Stimulated activated CD4-positive, alpha-beta T cell treated with anti-CD3 and anti-CD28 coated beads, Interleukin-1b, Interleukin-23, amount 100 ng/mL, for 24 hours (primary cell): ENCODE data around the gene YPEL2.

Experiments
- DNase-seq, 4 experiments: peaks; one replicate each; pipeline ENCODE4 v3.0.0-alpha.2; 2020; ENCODE audit warnings: low read depth in 4 of 4, low spot score in 1 of 4

YPEL2 gene

DNA sequence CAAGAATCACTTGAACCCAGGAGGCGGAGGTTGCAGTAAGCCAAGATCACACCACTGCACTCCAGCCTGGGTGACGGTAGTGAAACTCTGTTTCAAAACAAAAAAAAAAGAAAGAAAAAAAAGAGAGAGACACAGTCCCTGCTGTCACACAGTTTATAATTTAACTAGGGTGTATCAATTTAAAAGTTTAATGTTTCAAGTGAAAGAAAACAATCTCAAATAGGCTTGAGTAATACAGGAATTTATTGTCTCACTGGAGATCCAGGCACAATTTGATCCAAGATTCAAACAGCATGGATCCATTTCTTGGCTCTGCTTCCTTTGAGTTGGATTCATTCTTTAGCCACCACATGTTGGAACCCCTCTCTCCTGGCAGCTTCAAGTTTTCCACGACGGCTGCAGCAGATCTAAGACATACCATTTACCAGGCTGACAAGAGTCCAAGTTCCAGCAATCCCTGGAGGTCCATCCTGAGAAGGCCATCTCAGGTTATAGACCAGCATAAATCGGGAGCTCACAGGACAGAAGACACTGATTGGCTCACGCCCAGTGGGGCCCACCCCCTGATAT, 97.5 kb downstream of the YPEL2 start:
- DNase-seq = no peak

DNA sequence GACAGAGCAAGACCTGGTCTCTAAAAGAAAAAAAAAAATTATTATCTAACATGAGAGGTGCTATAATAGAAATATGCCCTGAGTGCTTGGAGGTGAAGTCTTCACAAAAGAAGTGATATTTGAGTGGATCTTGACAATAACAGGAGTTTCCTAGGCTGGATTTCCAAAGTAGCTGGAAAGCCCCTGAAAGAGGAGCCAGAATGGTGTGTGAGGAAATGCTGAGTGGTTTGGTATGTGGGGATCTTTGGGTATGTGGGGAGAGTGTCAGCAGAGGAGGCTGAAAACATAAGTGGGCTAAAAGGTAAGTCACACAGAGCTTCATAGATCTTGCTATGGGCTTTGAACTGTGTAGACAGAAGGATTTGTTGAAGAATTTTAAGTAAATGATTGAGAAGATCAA, 100.1 kb downstream of the YPEL2 start:
- no peak for DNase-seq

DNA sequence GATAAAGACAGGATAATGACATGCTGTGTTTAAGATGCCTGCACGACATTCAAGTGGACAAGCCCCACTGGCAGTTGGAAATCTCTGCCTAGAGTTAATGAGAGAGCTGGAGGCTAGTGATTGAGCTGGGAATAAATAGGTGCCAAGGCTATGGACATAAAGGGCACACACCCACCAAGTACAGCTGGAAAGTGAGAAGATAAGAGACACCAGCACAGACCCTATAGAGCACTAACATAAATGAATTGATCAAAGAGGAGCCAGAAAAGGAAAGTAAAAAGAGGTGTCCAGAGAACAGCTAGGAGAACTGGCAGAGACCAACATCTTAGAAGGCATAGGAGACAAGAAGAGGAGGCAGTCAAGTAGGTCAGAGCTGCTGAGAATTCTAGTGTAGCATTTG, 101.2 kb downstream of the YPEL2 start:
- DNase-seq = no peak

DNA sequence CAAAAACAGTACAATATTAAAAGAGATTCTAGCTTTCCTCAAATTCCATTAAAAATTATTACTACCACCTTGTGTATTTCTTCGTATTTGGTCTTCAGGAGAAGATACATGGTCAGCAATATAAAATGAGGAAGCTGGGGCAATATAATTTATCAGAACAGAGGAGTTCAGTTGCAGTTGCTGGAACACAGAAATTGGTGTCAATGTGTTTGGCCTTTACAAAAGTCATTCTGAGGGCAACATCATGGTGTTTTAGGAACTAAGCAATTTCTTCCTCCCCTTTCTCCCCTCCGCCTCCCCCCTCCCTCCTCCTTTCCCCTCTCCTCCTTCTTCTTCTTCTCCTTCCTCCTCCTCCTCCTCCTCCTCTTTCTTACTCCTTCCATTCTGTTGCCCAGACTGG, 102.1 kb downstream of the YPEL2 start:
- DNase-seq = no peak

DNA sequence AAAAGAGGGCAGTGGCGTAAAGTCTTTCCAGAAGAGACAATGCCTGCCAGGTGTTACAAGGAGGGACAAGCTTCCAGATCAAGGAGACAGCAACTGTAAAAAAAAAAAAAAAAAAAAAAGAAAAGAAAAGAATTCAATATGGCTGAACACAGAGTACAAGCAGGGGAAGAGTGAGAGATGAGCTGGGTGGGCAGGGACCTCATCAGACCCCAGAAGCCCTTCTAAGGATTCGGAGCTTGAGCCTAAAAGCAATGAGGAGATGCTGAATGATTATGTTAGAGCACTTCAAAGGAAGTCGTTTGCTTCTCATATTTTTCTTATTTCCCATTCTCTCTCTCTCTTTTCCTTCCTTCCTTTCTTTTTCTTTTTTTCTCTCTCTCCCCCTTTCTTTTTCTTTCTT, 103.0 kb downstream of the YPEL2 start:
- DNase-seq = no peak

DNA sequence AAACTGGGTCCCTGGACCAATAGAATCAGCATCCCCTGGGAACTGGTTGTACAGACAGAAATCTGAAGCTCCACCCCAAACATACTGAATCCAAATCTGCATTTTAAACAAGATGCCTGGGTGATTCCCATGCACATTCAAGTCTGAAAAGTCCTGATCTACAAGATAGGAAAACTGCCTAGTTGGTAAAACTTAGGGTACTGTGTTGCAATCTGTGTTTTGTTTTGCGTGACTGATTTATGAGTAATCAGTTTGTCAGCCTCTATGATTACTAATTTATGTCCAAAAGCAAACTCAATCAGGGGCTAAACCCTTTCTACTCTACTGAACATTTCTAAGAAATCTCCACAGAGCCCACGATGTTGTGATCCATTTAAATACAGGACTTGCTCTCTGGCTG, 103.8 kb downstream of the YPEL2 start:
- DNase-seq = no peak

DNA sequence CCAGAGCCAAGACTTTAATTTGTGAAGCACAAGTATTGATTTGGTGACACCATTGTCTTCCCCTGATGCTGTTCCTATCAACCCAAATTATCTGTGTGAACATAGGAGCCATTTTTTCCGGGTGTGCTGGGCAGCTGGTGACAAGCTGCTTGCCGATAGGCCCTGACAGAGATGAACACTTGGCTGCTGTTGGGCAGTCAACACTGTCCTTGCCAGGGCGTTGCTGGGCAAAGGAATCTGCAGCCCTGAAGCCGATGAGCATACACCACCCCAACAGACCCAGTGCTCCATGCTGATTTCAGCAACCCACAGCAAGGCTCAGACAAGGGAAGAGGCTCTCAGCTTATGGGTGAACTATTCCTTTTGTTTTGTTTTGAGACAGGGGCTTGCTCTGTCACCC, 105.4 kb downstream of the YPEL2 start:
- DNase-seq = no peak

DNA sequence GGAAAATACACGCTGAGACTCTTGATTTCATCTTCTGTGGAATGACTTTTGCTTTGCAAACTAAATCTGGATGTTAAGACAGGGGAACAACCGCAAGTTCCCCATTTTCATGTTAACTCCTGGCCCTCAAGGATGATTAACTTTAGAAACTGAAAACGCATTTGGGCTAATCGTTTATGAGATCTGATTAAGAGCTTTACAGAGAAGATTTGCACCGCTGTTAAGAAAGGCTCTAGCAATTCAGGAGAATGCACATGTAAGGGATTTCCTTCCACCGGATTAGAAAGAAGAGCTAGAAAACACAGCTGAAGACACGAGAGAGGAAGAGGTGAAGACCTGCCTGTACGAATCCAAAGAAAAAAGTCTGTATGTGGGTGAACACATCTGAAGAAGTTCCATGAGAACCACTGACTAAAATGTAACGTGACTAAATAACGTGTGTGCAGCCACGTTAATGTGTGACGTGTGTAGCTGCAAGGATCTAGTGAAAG, 106.4 kb downstream of the YPEL2 start:
- DNase-seq = no peak

DNA sequence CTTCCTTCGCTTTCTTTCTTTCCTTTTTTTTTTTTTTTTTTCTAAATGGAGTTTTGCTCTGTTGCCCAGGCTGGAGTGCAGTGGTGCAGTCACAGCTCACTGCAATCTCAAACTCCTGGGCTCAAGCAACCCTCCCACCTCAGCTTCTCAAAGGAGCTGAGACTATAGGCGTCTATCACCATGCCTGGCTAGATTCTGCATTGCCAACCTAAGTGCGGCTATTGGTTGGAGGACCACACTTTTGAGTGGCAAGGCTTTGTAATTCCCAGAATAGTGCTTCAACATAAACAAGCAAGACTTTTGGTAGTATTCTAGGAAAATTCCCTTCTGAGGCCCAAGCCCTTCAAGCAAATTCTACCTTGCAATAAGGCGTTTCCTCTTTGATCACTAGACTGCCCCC, 107.8 kb downstream of the YPEL2 start:
- no peak for DNase-seq

DNA sequence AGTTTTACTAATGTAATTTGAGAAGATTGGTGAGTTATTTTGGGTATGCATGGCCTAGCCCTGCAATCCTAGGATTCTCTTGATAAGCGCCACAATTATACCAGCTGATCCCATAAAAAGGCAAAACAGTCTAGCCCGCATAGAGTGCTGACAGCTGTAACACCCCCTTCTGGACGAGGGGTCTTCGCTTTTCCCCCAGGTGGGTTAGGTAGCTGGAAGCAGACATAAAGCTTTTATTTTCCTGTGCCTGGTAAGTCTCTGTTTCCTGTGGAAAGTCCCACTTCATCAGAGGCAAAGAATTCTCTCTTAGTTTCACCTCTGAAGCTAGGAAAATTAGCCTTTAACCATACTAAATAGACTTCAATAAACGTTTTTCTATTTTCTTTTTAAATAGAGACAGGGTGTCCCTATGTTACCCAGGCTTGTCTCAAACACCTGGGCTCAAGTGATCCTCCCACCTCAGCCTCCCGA, 108.3 kb downstream of the YPEL2 start:
- DNase-seq = no peak

DNA sequence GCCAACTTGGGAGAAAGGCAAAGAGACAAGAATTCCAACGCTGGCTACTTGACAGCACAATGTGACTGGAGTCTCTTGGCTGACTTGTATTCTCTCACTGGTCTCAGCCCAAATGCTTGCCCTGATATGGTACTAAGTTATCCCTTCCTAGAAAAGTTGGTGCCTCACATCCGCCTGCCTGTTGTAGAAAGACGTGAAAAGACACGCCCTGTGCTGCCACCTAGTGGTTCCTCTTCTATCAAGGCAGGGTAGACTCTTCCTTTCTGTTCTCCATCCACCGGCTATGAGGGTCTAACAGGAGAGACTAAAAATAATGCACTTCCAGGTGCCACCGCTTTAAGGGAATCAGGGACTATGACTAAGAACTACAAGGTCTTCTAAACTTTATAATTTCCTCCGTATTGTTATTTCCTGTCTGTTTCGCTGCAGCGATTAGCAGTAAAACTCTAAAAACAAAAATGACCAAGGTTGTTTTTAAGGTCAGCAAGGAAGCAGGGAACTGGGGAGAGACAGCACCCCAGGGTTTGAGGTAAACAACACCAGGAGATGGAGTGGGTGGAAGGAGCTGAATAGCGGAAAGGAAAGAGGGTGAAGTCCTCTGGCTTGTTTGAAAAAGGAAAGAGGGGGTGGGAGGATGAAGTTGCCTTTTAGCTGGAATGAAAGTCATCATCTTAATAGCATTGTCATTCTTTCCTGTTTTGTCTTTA, 109.5 kb downstream of the YPEL2 start:
- peak; percentile 80 to 89 (median 84) for DNase-seq

DNA sequence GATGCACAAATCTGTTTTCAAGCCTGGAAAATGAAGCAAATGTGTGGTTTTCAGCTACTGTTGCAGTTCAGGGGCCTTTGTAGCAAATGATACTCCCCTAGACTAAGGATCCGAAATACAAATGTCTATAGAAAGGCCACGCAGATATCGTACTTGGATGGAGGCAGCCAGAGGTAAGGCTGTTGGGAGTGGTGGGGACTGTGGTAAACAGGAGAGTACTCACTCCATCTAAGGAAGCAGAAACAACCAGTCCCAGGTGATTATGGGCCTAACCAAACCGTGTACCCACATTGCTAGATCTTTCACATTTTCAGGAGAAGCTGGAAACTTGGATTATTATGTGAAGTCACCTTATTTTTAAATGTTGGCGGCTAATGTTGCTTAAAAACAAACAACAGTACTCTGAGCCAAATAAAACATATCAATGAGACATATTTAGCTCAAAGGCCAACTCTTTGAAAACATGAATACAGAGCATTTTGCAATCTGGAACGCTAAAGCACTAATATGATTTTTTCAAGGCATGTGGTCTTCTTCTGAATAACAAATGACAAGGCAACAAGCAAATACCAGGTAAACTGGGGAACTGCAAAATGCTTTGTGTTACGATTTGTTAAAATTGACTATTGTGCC, 110.1 kb downstream of the YPEL2 start:
- DNase-seq = no peak

DNA sequence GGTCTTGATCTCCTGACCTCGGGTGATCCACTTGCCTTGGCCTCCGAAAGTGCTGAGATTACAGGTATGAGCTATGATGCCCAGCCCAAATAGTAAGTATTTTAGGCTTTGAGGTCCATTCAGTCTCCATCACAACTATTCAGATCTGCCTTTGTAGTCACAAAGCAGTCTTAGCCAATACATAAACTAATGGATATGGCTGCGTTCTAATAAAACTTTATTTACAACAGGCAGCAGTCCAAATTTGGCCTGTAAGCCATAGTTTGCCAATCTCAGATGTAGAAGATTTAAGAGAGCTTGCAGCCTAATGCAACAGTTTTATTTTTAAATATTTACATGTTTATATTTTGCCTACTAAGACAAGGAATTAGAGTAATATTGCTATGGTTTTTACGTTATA, 111.7 kb downstream of the YPEL2 start:
- no peak for DNase-seq
